NCI-H1417 treated with DMSO at 0.1 percent for 48 hours (cell line): ENCODE data around the gene DELE1.

Source experiments
- DNase-seq: peaks from one replicate; lab custom pipeline; 2025; lab: John Stamatoyannopoulos, UW

The DELE1 gene

DNA sequence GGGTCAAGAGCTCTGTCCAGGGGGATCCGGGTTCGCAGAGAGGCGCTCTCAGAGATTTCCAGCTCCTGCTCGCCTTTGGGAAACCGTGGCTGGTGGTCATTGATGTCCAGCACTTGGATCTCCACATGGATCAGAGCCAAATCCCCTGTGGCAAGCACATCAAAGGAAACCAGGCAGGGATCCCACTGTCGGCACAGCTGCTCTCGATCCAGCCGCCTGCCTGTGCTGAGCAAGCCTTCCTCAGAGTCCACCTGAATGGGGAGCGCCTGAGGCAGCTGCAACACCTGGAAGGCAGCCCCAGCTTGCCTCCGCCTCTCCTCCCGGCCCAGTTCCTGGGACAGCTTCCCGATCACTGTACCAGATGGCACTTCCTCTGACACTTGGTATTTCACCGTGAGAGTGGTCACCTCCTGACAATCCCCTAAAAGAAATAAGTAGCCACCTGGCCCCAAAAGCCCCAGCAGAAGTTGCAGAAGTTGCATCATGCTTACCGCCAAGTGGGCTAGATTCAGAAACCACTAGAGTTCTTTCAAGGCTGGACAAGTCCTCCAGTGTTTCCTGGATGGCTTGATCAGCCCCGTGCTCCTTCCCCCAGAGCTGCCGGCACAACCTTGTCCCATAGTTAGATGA, 33.8 kb downstream of the DELE1 start:
- DNase-seq: no peak

GRCh38 chr5:141958113-141958512, 34.4 kb downstream of the DELE1 start, which contains the start of gene PCDH12:
Gene PCDH12, minus strand, starts transcription at chr5:141958202. Its CDS starts 351 bp downstream, at chr5:141957851.
- DNase-seq: no peak

GRCh38 chr5:141958546-141959172, 35.0 kb downstream of the DELE1 start:
- no peak for DNase-seq

DNA sequence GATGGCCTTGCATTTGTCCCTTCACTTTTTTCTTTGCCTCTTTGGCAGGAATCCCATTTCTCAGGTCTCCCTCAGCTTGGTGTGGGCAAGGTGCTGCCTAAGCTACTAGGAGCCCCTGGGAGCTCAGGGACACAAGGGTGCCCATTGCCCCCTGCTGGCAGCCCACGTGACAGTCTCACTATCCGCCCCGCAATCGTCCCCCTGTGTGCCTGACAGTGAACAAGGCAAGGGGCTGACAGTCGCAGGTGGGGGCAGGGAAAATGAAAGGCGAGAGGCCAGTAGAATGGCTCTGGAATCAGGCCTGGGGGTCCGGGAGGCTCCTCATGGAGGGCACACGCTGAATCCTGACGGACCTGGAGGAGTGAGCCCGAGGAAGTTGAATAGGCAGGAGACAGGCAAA, 36.3 kb downstream of the DELE1 start:
- DNase-seq: no peak

DNA sequence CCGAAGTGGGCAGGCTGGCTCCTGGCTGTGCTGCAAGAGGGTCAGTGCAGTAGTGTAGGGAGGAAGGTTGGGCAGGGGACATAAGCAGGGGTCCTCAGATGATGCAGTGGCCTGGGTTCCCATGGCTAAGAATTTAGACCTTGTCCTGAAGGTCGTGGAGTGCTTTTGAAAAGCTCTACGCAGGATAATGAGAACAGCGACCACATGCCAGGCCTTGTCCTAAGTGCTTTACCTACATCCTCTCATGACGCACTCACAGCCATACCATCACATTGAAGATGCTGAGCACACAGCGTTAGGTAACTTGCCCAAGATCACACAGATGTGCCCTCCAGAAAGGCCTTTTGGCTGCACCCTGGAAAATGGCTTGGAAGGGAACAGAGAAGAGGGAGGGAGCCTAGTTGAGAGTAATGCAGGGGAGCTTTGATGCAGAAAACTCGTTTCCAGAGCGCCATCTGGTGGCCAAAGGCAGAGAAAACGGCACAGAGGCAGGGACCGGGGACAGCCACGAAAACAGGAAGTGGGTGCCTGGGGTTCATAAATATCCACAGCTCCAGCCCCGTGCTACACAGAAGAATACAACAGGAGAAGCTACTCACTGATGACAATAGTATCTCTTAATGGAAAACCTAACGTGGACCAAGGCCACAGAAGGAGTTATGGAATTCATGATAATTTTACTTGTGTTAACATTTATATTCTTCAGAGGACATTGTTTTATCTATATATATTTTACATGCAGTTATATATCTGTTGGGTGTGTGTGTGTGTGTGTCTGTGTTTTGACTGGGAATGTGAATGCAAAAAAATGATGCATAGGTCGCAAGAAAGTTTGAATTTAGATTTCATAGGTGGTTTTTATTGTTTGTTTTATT, 37.0 kb downstream of the DELE1 start:
- DNase-seq: peak; percentile 12

DNA sequence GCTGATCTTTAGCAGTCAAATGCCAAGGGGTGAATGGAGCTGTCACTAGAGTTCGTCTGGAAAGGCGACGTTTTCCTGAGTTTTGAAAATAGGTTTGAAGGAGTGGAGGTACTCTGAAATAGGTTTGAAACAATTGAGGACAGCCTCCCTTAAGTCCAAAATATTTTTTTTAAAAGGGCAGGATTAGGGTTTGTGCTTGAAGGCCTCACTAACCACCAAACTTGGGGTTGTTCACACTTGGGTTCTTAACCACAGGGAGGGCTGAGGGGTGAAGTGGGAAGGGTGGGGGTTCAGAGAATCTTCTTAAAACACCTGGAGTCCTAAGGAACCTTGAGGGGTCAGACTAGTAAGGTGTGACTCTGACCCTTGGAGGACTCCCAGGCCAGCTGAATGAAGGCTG, 37.8 kb downstream of the DELE1 start:
- no peak for DNase-seq

- DNase-seq: no peak
These were observed 40.0 kb downstream of the DELE1 start for GRCh38 chr5:141963701-141964100.

DNA sequence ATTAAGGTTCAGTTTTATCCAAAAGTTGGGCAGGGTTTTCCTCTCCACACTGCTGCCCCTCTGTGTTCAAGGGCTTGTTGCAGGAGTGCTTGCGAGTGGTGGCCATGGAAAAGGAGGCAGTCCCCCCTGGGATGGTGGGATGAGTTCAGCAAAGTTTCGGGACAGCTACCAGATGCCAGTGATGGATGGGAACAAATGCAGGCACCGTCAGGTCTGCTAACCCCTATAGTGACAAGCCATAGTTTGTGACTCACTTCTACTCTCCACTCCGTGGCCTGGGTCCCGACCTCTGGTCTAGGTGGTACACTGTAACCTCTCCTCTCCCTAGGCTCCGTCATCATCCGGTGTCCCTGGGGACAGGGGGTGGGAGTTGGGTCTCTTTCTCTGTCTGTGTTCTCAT, 41.4 kb downstream of the DELE1 start:
- DNase-seq: no peak

DNA sequence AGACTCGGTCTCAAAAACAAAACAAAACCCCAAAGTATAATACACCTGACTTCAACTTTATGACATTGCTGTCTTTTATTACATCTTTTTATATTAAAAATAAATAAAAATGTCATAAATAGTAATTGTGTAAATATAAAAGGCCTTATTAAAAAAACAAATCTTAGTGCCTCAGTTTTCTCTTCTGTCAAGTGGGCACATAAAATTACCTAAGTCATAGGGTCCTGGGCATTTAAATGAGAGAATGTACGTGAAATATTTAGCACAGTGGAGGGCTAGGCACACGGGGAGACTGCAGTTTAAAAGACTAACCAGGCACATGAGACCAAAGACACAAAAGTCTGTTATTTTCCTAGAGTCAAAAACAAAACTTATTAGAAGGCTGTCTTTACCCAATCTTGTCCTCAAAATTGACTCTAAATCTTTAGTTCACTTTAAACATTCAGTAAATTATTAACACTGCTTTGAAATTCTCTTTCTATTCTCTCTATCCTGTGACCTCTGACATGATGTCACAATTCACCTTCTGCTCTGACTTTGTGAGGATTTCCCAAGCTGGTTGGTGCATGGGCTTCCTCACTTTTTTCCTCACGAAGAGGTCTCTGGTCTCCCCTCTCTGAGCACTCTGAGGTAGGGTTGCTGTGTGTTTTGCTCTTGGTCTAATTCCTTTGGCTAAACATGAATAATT, 42.7 kb downstream of the DELE1 start:
- no peak for DNase-seq

DNA sequence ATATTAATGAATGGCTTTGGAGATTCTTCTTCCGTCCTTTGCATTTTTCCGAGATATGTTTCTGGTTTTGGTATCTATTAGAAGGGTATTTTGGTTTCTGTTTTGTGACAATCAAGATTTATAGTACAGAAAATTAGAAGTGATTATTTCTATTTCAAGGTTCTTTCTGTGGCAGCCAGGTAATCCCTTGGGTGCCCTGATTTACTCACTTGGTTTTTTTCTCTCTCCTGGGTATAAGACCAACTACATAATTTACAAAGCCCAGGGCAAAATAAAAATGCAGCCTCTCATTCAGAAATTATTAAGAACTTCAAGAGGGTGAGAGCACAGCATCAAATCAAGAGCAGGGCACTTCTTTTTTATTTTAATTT, 43.3 kb downstream of the DELE1 start:
- DNase-seq: no peak

DNA sequence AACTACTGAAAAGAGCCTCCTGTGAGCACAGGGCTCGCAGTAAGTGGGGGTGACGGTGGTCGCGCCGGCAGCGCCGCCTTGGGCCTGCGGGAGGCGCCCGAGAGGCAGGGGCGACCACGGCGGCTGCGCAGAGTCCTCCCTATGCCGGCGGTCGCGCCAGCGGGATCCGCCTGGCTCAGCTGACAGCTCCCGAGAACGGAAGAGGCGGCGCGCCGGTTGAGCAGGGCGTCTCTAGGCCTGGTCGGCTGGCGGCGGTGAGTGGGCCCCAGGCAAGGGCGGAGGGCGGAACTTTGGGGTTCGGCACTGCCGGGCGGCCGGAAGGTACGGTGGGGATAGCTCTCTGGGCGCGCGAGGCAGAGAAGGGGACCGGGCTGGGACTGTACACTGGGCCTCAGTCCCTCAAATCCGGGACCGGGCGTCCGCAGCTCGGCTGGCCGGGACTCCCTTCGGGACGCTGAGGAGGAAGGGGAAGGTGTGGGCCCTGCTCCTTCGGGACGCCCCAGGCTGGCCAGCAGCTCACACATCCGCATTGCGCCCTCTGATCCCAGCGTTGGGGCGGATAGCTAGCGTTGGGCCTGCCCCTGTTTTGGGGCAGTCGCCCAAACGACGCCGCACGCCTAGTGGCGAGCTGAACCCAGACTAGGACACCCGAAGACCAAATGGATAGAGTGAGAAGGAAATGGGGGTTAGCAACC, 45.4 kb downstream of the DELE1 start, which contains the start of gene RNF14:
TSS of gene RNF14 (plus strand) at position 192 of the 695 bp plus-strand sequence. CDS start 4,484 bp downstream, outside the sequence.
- no peak for DNase-seq

GRCh38 chr5:141969783-141970771, 46.4 kb downstream of the DELE1 start:
- DNase-seq: no peak

GRCh38 chr5:141973871-141974595, 50.4 kb downstream of the DELE1 start:
- no peak for DNase-seq

DNA sequence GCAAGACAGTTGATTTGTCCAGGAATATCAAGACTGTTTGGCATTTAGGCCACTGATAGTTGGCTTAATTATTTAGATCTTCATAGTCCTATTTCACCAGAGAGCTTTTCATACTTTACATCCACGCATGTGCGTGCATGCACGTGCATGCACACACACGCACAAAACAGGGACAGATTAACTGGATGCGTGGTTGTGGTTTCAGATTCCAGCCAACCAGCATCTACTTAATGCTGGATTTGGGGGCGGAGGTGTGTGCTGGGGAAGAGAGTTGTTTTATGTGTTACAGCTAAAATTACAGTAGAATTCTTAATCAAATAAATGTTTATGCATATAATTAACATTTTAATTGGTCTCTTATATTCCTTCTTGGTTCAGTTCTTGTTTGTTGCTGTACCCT, 52.5 kb downstream of the DELE1 start:
- no peak for DNase-seq

GRCh38 chr5:141978389-141978788, 54.7 kb downstream of the DELE1 start:
- no peak for DNase-seq

- no peak for DNase-seq
These were observed 59.0 kb downstream of the DELE1 start for GRCh38 chr5:141982626-141983025.

DNA sequence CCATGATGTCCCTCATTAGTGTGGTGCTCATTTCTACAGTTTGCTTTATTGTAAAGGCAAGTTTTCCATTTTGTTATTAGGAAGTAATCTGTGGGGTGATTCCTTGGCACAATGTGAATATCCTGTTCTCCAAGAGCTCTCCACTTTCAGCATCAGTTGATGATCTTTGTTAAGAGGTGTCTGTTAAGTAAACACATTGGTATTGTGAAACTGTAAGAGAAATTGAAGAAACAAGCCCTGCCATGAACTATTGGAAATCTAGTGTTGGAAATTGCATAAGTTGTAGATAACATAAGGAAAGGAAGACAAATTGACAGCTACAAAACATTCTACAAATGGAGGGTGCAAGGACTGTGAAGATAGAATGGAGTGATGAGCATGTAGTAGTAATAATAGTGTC, 62.4 kb downstream of the DELE1 start:
- DNase-seq: no peak

- DNase-seq: no peak
These were observed 66.0 kb downstream of the DELE1 start for GRCh38 chr5:141989720-141990119.
